Measurements from ENCODE around the gene GZMM. TPM values are rescaled to one million over a fixed set of nuclear protein-coding genes. Genes with fewer than 3 reads are reported as not detected.

GZMM gene
- total and polyA plus RNA-seq, 2 of the 13 experiments (the other 11 are each of a cell fraction or from before 2014, with no cell fraction given) = 0.07 TPM; not detected in 1

GRCh38 chr19:572140-572742 is 28.4 kb downstream of the GZMM start, which contains the start of gene BSG (continued):
- TF ChIP-seq DR1 (CRISPR knock-in tag; IDR thresholded peaks at IDR 0.05) = peak; percentile 99
- 0 out of 2 replicates have a peak, but pooled peaks have one; percentile 4 for TF ChIP-seq SP5 (CRISPR knock-in tag; IDR thresholded peaks at IDR 0.05; ENCODE audit: borderline replicate concordance, low read depth)
- peak; percentile 26; the same call in 1 of the 2 replicates for TF ChIP-seq YEATS2 (CRISPR knock-in tag; IDR thresholded peaks at IDR 0.05; ENCODE audit: borderline replicate concordance)
- TF ChIP-seq GPN1 (CRISPR knock-in tag; IDR thresholded peaks at IDR 0.05; ENCODE audit: borderline replicate concordance) = no peak
- peak; percentile 93 for TF ChIP-seq MXI1 (IDR thresholded peaks at IDR 0.05; ENCODE audit: borderline replicate concordance, low read depth, low read length)
- TF ChIP-seq ZNF577 (CRISPR knock-in tag; IDR thresholded peaks at IDR 0.05; ENCODE audit: borderline replicate concordance, low read depth) = 0 out of 2 replicates have a peak, but pooled peaks have one; percentile 53
- no peak for TF ChIP-seq SRSF4 (IDR thresholded peaks at IDR 0.05; ENCODE audit: low read depth, low read length, poor library complexity, severe bottlenecking)
- TF ChIP-seq ZNF558 (CRISPR knock-in tag; IDR thresholded peaks at IDR 0.05; ENCODE audit: borderline replicate concordance) = peak; percentile 23; the same call in 1 of the 2 replicates
- no peak for TF ChIP-seq DNMT1 (CRISPR knock-in tag; IDR thresholded peaks at IDR 0.05)
- TF ChIP-seq KAT8 (CRISPR knock-in tag; IDR thresholded peaks at IDR 0.05) = no peak
- TF ChIP-seq HOXD1 (CRISPR knock-in tag; IDR thresholded peaks at IDR 0.05) = 0 out of 2 replicates have a peak, but pooled peaks have one; percentile 14
- no peak for TF ChIP-seq PAWR (CRISPR knock-in tag; IDR thresholded peaks at IDR 0.05; ENCODE audit: borderline replicate concordance)
- TF ChIP-seq MAX (IDR thresholded peaks at IDR 0.05) = peak; percentile 82
- peak; percentile 32; the same call in 1 of the 2 replicates for TF ChIP-seq HNF4G (IDR thresholded peaks at IDR 0.05; ENCODE audit: borderline replicate concordance, low read depth, low read length)
- no peak for TF ChIP-seq HNF4G (CRISPR knock-in tag; IDR thresholded peaks at IDR 0.05; ENCODE audit: borderline replicate concordance, low read depth)
- no peak for TF ChIP-seq ESRRA (CRISPR knock-in tag; IDR thresholded peaks at IDR 0.05; ENCODE audit: low read depth)
- peak; percentile 80; the same call in 1 of the 2 replicates for TF ChIP-seq SP4 (CRISPR knock-in tag; IDR thresholded peaks at IDR 0.05)
- TF ChIP-seq ZNF556 (CRISPR knock-in tag; IDR thresholded peaks at IDR 0.05; ENCODE audit: borderline replicate concordance) = peak; percentile 67; the same call in 1 of the 2 replicates
- no peak for TF ChIP-seq HOXA9 (CRISPR knock-in tag; IDR thresholded peaks at IDR 0.05; ENCODE audit: borderline replicate concordance)
- TF ChIP-seq AHDC1 (CRISPR knock-in tag; IDR thresholded peaks at IDR 0.05; ENCODE audit: borderline replicate concordance) = no peak
- TF ChIP-seq ZBTB34 (CRISPR knock-in tag; IDR thresholded peaks at IDR 0.05) = no peak
- 0 out of 2 replicates have a peak, but pooled peaks have one; percentile 39 for TF ChIP-seq ZNF30 (CRISPR knock-in tag; IDR thresholded peaks at IDR 0.05)
- peak; percentile 95 for TF ChIP-seq POLR2AphosphoS5 (IDR thresholded peaks at IDR 0.05; ENCODE audit: low read depth, low read length)
- peak; percentile 44; the same call in 1 of the 2 replicates for TF ChIP-seq HOXA5 (CRISPR knock-in tag; IDR thresholded peaks at IDR 0.05)

Data from HepG2 (cell line).